ENCODE measurements around the gene MCTP1. TPM values are rescaled to one million over a fixed set of nuclear protein-coding genes. Genes with fewer than 3 reads are reported as not detected.

Gene MCTP1
- total RNA-seq, 1 experiment from 2014 or later: 2.5 TPM

DNA sequence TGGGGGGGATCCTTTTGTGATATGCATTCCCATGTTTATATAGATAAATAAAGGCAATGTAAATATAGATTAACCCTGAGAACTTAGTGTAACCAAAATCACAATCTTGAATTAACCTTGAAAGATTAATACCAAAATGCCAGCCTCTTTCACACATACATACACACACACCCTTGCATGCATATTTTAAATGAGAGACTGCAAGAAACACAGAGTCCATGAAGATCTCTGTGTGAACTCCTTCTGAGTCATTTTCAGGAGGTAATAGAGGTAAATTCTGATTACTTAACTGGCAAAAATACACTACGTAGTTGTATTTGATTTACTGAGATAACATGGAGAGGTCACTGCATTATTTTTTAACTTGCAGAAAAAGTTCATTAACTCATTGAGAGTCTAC lies 548.4 kb downstream of the MCTP1 start:
- Histone ChIP-seq H3K4me1 (ENCODE audit: insufficient read depth, low read length) (no peaks in the 10 kb centered on the region), H4K8ac (replicated peaks; ENCODE audit: insufficient read length, low read depth, low read length) (no peak overlapping the region), H4K20me1 (ENCODE audit: control insufficient read depth, insufficient read depth, insufficient read length) (no peaks in the 10 kb centered on the region), H2BK5ac (ENCODE audit: insufficient read length, low read length) (no peak overlapping the region), H3K23me2 (ENCODE audit: insufficient read length, low read depth, low read length, poor library complexity, severe bottlenecking) (no peaks in the 10 kb centered on the region), H4K5ac (ENCODE audit: insufficient read length, low read depth, low read length) (no peak overlapping the region), H3K14ac (ENCODE audit: insufficient read depth, low read length) (no peak overlapping the region), H2BK15ac (ENCODE audit: low read depth, low read length) (no peak overlapping the region), H3K27ac (ENCODE audit: insufficient read length, low read depth, low read length) (no peak overlapping the region), H3K27me3 (ENCODE audit: insufficient read depth, low read length) (no peaks in the 10 kb centered on the region), H3T11ph (ENCODE audit: low read length) (no peak overlapping the region), H3K9ac (ENCODE audit: extremely low read depth, insufficient read length, low read length) (no peak overlapping the region), H3K56ac (ENCODE audit: insufficient read length, low read depth, low read length) (no peak overlapping the region), H2BK20ac (ENCODE audit: low read depth, low read length, poor library complexity, severe bottlenecking) (no peak overlapping the region), H3K9me3 (ENCODE audit: control insufficient read depth, low read depth, low read length) (no peaks in the 10 kb centered on the region), H2AFZ (ENCODE audit: low read length) (no peak overlapping the region), H3K4ac (ENCODE audit: low read depth, low read length) (no peak overlapping the region), H2BK120ac (ENCODE audit: low read depth, low read length, poor library complexity, severe bottlenecking) (no peak overlapping the region), H2BK12ac (ENCODE audit: insufficient read length, low read depth, low read length) (no peak overlapping the region), H3K18ac (ENCODE audit: insufficient read length, low read depth, low read length) (no peak overlapping the region), H3K23ac (ENCODE audit: insufficient read length, low read depth, low read length) (no peak overlapping the region), H3K4me2 (ENCODE audit: insufficient read depth, insufficient read length, low read length) (no peak overlapping the region), H3K79me2 (ENCODE audit: insufficient read depth, low read length) (no peaks in the 10 kb centered on the region), H2AK5ac (ENCODE audit: insufficient read length, low read length) (no peak overlapping the region), H3K79me1 (ENCODE audit: insufficient read depth, low read depth, low read length, poor library complexity, severe bottlenecking) (no peaks in the 10 kb centered on the region), H4K91ac (ENCODE audit: insufficient read length, low read depth, low read length) (no peak overlapping the region)
- no peak for DNase-seq
- Mint-ChIP-seq H3K27ac (no peak overlapping the region), H3K4me1 (peaks cover 11% of the 10 kb centered on the region in 2 experiments), H3K9me3 (no peaks in the 10 kb centered on the region), H3K4me3 (no peak overlapping the region), H3K27me3 (ENCODE audit: low read depth) (no peaks in the 10 kb centered on the region), H3K36me3 (ENCODE audit: insufficient read depth in 1 of 3, low read depth in 3 of 3) (no peaks in the 10 kb centered on the region)
- TF ChIP-seq CTCF (conservative IDR thresholded peaks at IDR 0.05): no peak
- WGBS (ENCODE audit: extremely low coverage, insufficient read length, low lambda C conversion rate): no CpG with 5 or more reads among the region's 1 CpG

Data from H9 (cell line).